Stimulated activated naive CD8-positive, alpha-beta T cell treated with anti-CD3 and anti-CD28 coated beads, Interleukin-15, amount 100 ng/mL, for 72 hours (primary cell): ENCODE measurements around the gene PRKN.

Source experiments
- ATAC-seq: fragments of 150-1000 bp; cut with Tn5 transposase; 2 replicates; pipeline ENCODE4 v1.10.0; 2021; ENCODE audit warnings: mild to moderate bottlenecking, moderate library complexity
- DNase-seq, 2 donors: peaks; one replicate each; pipeline ENCODE4 v3.0.0; 2021 to 2022
- H3K27ac Mint-ChIP-seq, 2 donors: one replicate each; pipeline ENCODE4 v1.8.0; 2022; ENCODE audit warnings: mild to moderate bottlenecking in 2 of 2, mixed read lengths in 2 of 2, moderate library complexity in 2 of 2
- H3K27me3 Mint-ChIP-seq: one replicate; pipeline ENCODE4 v1.8.0; 2022; ENCODE audit warnings: mixed read lengths
- H3K4me1 Mint-ChIP-seq: one replicate; pipeline ENCODE4 v1.8.0; 2022; ENCODE audit warnings: mild to moderate bottlenecking, mixed read lengths
- H3K4me3 Mint-ChIP-seq, 2 donors: one replicate each; pipeline ENCODE4 v1.8.0; 2022; ENCODE audit warnings: mild to moderate bottlenecking in 2 of 2, mixed read lengths in 2 of 2, moderate library complexity in 1 of 2
- H3K9me3 Mint-ChIP-seq, 2 donors: one replicate each; pipeline ENCODE4 v1.8.0; 2022; ENCODE audit warnings: mixed read lengths in 2 of 2

PRKN gene

GRCh38 chr6:162301128-162301527, 426.4 kb downstream of the PRKN start:
- no peaks in the 10 kb centered on the region for H3K27me3 Mint-ChIP-seq

GRCh38 chr6:162294029-162294428, 433.5 kb downstream of the PRKN start:
- DNase-seq (no peak), ATAC-seq (no peak)
- Mint-ChIP-seq H3K4me3 (no peak overlapping the region), H3K27ac (no peak overlapping the region), H3K4me1 (no peaks in the 10 kb centered on the region), H3K9me3 (no peaks in the 10 kb centered on the region), H3K27me3 (no peaks in the 10 kb centered on the region)

More at GRCh38 chr6:162301128-162301527, 426.4 kb downstream of the PRKN start:
- DNase-seq (no peak), ATAC-seq (no peak)
- Mint-ChIP-seq H3K4me1 (no peaks in the 10 kb centered on the region), H3K9me3 (peaks cover 0 to 4% of the 10 kb centered on the region in 2 donors), H3K4me3 (no peak overlapping the region), H3K27ac (no peak overlapping the region)

- ATAC-seq (no peak), DNase-seq (no peak)
- Mint-ChIP-seq H3K27ac (no peak overlapping the region), H3K9me3 (no peaks in the 10 kb centered on the region), H3K4me1 (no peaks in the 10 kb centered on the region), H3K4me3 (no peak overlapping the region), H3K27me3 (no peaks in the 10 kb centered on the region)
These were observed 434.7 kb downstream of the PRKN start for GRCh38 chr6:162292915-162293314.

GRCh38 chr6:162290846-162291465, 436.6 kb downstream of the PRKN start:
- ATAC-seq (no peak), DNase-seq (no peak)
- H3K27me3 Mint-ChIP-seq, result no peaks in the 10 kb centered on the region
- H3K4me3 Mint-ChIP-seq, result no peak overlapping the region
- no peaks in the 10 kb centered on the region for H3K4me1 Mint-ChIP-seq
- peaks cover 0 to 4% of the 10 kb centered on the region in 2 donors for H3K9me3 Mint-ChIP-seq
- no peak overlapping the region for H3K27ac Mint-ChIP-seq

GRCh38 chr6:162289972-162290371, 437.6 kb downstream of the PRKN start:
- Mint-ChIP-seq H3K27ac (no peak overlapping the region), H3K9me3 (peaks cover 0 to 4% of the 10 kb centered on the region in 2 donors), H3K4me3 (no peak overlapping the region), H3K4me1 (no peaks in the 10 kb centered on the region), H3K27me3 (no peaks in the 10 kb centered on the region)
- DNase-seq (no peak), ATAC-seq (no peak)

- no peak overlapping the region for H3K27ac Mint-ChIP-seq
- H3K27me3 Mint-ChIP-seq, result no peaks in the 10 kb centered on the region
- H3K9me3 Mint-ChIP-seq, result peaks cover 0 to under 1% of the 10 kb centered on the region in 2 donors
- no peaks in the 10 kb centered on the region for H3K4me1 Mint-ChIP-seq
- H3K4me3 Mint-ChIP-seq, result no peak overlapping the region
- no peak for DNase-seq
- no peak for ATAC-seq
These were observed 453.6 kb downstream of the PRKN start for GRCh38 chr6:162273986-162274385.

- ATAC-seq (no peak), DNase-seq (no peak)
- no peak overlapping the region for H3K27ac Mint-ChIP-seq
- no peaks in the 10 kb centered on the region for H3K27me3 Mint-ChIP-seq
- H3K4me3 Mint-ChIP-seq, result no peak overlapping the region
- H3K9me3 Mint-ChIP-seq, result peaks cover 8% of the 10 kb centered on the region in 2 donors
- no peaks in the 10 kb centered on the region for H3K4me1 Mint-ChIP-seq
These were observed 455.6 kb downstream of the PRKN start for GRCh38 chr6:162271922-162272321.

- Mint-ChIP-seq H3K27me3 (no peaks in the 10 kb centered on the region), H3K27ac (no peak overlapping the region), H3K9me3 (peaks cover 8% of the 10 kb centered on the region in 2 donors), H3K4me3 (no peak overlapping the region), H3K4me1 (no peaks in the 10 kb centered on the region)
- ATAC-seq (no peak), DNase-seq (no peak)
These were observed 456.6 kb downstream of the PRKN start for GRCh38 chr6:162270966-162271365.

GRCh38 chr6:162267641-162268040, 459.9 kb downstream of the PRKN start:
- ATAC-seq, result no peak
- no peak for DNase-seq
- Mint-ChIP-seq H3K27ac (no peak overlapping the region), H3K9me3 (peaks cover 12 to 21% of the 10 kb centered on the region in 2 donors), H3K4me3 (no peak overlapping the region), H3K4me1 (no peaks in the 10 kb centered on the region), H3K27me3 (no peaks in the 10 kb centered on the region)

- Mint-ChIP-seq H3K9me3 (peaks cover 12 to 21% of the 10 kb centered on the region in 2 donors), H3K4me1 (no peaks in the 10 kb centered on the region), H3K27ac (no peak overlapping the region), H3K27me3 (no peaks in the 10 kb centered on the region), H3K4me3 (no peak overlapping the region)
- ATAC-seq, result no peak
- no peak for DNase-seq
These were observed 460.4 kb downstream of the PRKN start for GRCh38 chr6:162267126-162267525.

- ATAC-seq (no peak), DNase-seq (no peak)
- H3K9me3 Mint-ChIP-seq, result peaks cover 12 to 21% of the 10 kb centered on the region in 2 donors
- no peak overlapping the region for H3K27ac Mint-ChIP-seq
- H3K27me3 Mint-ChIP-seq, result no peaks in the 10 kb centered on the region
- H3K4me1 Mint-ChIP-seq, result no peaks in the 10 kb centered on the region
- no peak overlapping the region for H3K4me3 Mint-ChIP-seq
These were observed 463.0 kb downstream of the PRKN start for GRCh38 chr6:162264581-162264980.

- no peak overlapping the region for H3K4me3 Mint-ChIP-seq
- no peak for DNase-seq
- H3K27me3 Mint-ChIP-seq, result no peaks in the 10 kb centered on the region
- H3K27ac Mint-ChIP-seq, result no peak overlapping the region
- ATAC-seq, result no peak
- H3K9me3 Mint-ChIP-seq, result peaks cover 4 to 14% of the 10 kb centered on the region in 2 donors
- no peaks in the 10 kb centered on the region for H3K4me1 Mint-ChIP-seq
These were observed 464.9 kb downstream of the PRKN start for GRCh38 chr6:162262466-162263196.

- H3K27me3 Mint-ChIP-seq, result no peaks in the 10 kb centered on the region
- no peak overlapping the region for H3K27ac Mint-ChIP-seq
- H3K4me3 Mint-ChIP-seq, result no peak overlapping the region
- ATAC-seq (no peak), DNase-seq (no peak)
- H3K9me3 Mint-ChIP-seq, result peaks cover 4 to 14% of the 10 kb centered on the region in 2 donors
- H3K4me1 Mint-ChIP-seq, result no peaks in the 10 kb centered on the region
These were observed 466.0 kb downstream of the PRKN start for GRCh38 chr6:162261598-162261997.

GRCh38 chr6:162260027-162260426, 467.5 kb downstream of the PRKN start:
- Mint-ChIP-seq H3K27me3 (no peaks in the 10 kb centered on the region), H3K27ac (no peak overlapping the region), H3K4me3 (no peak overlapping the region), H3K4me1 (no peaks in the 10 kb centered on the region), H3K9me3 (peaks cover 3 to 11% of the 10 kb centered on the region in 2 donors)
- DNase-seq, result no peak
- ATAC-seq, result no peak

- Mint-ChIP-seq H3K4me1 (no peaks in the 10 kb centered on the region), H3K9me3 (no peaks in the 10 kb centered on the region), H3K27ac (no peak overlapping the region), H3K4me3 (no peak overlapping the region), H3K27me3 (no peaks in the 10 kb centered on the region)
- no peak for ATAC-seq
- no peak for DNase-seq
These were observed 468.9 kb downstream of the PRKN start for GRCh38 chr6:162258647-162259046.

- no peak for DNase-seq
- Mint-ChIP-seq H3K27ac (no peak overlapping the region), H3K4me1 (no peaks in the 10 kb centered on the region), H3K9me3 (no peaks in the 10 kb centered on the region), H3K4me3 (no peak overlapping the region), H3K27me3 (no peaks in the 10 kb centered on the region)
- ATAC-seq, result no peak
These were observed 471.2 kb downstream of the PRKN start for GRCh38 chr6:162256361-162256760.
